H1 (cell line): Measurements from ENCODE around the gene FAM53B.

Experiments
- ATF2 ChIP-seq: IDR thresholded peaks from 2 replicates; pipeline ENCODE4 v1.6.1; 2012; ENCODE audit warnings: low read length, inconsistent platforms
- BRCA1 ChIP-seq: IDR thresholded peaks from 2 replicates; pipeline ENCODE4 v1.6.1; 2012; ENCODE audit warnings: low read depth, low read length, improper control_type of control experiment
- CHD2 ChIP-seq: IDR thresholded peaks from 2 replicates; pipeline ENCODE4 v1.6.1; 2012; ENCODE audit warnings: low read length, improper control_type of control experiment
- CTCF ChIP-seq, 3 experiments: IDR thresholded peaks; 1 replicate in 2 of 3; 2 replicates in 1 of 3; pipeline versions ENCODE4 v1.5.1 to v1.6.1; 2011; ENCODE audit warnings: low read length in 3 of 3, mild to moderate bottlenecking in 3 of 3, inconsistent platforms in 2 of 3, low read depth in 1 of 3, moderate library complexity in 1 of 3; ENCODE audit not compliant: insufficient read depth in 1 of 3; ENCODE audit errors: control extremely low read depth in 1 of 3
- EZH2 ChIP-seq: fragments of 200-600 bp; sonication (generic); IDR thresholded peaks from 2 replicates; pipeline ENCODE4 v1.7.1; 2012; ENCODE audit warnings: low read depth, mild to moderate bottlenecking, moderate library complexity, low read length, inconsistent platforms; ENCODE audit not compliant: severe bottlenecking
- KDM4A ChIP-seq: IDR thresholded peaks from one replicate; pipeline ENCODE4 v1.7.1; 2012; ENCODE audit warnings: low read depth, mild to moderate bottlenecking, moderate library complexity, low read length, inconsistent platforms; ENCODE audit not compliant: severe bottlenecking
- MAX ChIP-seq: IDR thresholded peaks from 2 replicates; pipeline ENCODE4 v1.6.1; 2012; ENCODE audit warnings: inconsistent platforms
- POLR2A ChIP-seq, 2 experiments: IDR thresholded peaks; 1 replicate in 1 of 2; 2 replicates in 1 of 2; pipeline ENCODE4 v1.6.1; 2011; ENCODE audit warnings: low read depth in 2 of 2, low read length in 2 of 2, mild to moderate bottlenecking in 2 of 2; ENCODE audit errors: control extremely low read depth in 1 of 2
- RAD21 ChIP-seq, 2 experiments: IDR thresholded peaks in 1 of 2; conservative IDR thresholded peaks in 1 of 2; 2 replicates each; pipeline ENCODE4 v1.6.1; 2011; ENCODE audit warnings: low read depth in 2 of 2, low read length in 2 of 2, improper control_type of control experiment in 1 of 2, inconsistent platforms in 1 of 2, mild to moderate bottlenecking in 1 of 2, moderate library complexity in 1 of 2
- SP1 ChIP-seq: IDR thresholded peaks from 2 replicates; pipeline ENCODE4 v1.6.1; 2011; ENCODE audit warnings: low read depth, low read length
- TCF12 ChIP-seq: IDR thresholded peaks from 2 replicates; pipeline ENCODE4 v1.6.1; 2011; ENCODE audit warnings: low read depth, mild to moderate bottlenecking, low read length
- USF2 ChIP-seq: IDR thresholded peaks from 2 replicates; pipeline ENCODE4 v1.6.1; 2011; ENCODE audit warnings: low read length, improper control_type of control experiment

GRCh38 chr10:124648738-124649137 lies 95.4 kb downstream of the FAM53B start:
- no peak for TF ChIP-seq EZH2
- TF ChIP-seq ATF2 = no peak
- no peak for TF ChIP-seq CTCF (IDR thresholded peaks at IDR 0.05; ENCODE audit: control extremely low read depth in 1 of 3, insufficient read depth in 1 of 3, low read depth in 1 of 3, low read length in 3 of 3)
- TF ChIP-seq RAD21 (IDR thresholded peaks at IDR 0.05 in 1 of 2, conservative IDR thresholded peaks at IDR 0.05 in 1 of 2; ENCODE audit: low read depth in 2 of 2, low read length in 2 of 2) = no peak
- TF ChIP-seq CHD2 = no peak
- TF ChIP-seq MAX = no peak
- no peak for TF ChIP-seq POLR2A (IDR thresholded peaks at IDR 0.05; ENCODE audit: control extremely low read depth in 1 of 2, low read depth in 2 of 2, low read length in 2 of 2)
- TF ChIP-seq USF2 = no peak
- TF ChIP-seq BRCA1 = no peak
- TF ChIP-seq SP1 = no peak
- TF ChIP-seq KDM4A = no peak
- no peak for TF ChIP-seq TCF12
